ENCODE results near the gene METTL17.
"Not testable (repeated sequence)": the region's sequence is repeated elsewhere in the genome, so short reads cannot be mapped to it uniquely, and the experiment has no call there.

METTL17 gene
- 46.9 to 108 (median 85.6) reads per million in 9 experiments for total RNA-seq

GRCh38 chr14:20989787-20990600 lies at the start of gene METTL17:
METTL17 (plus strand) TSS chr14:20989980; CDS start chr14:20990003, 23 bp downstream.
- peak; percentile 92 for ATAC-seq (replicated peaks)
- H3K36me3 Mint-ChIP-seq (ENCODE audit: insufficient read depth): peaks cover 45% of the 10 kb centered on the region
- peaks cover 17 to 22% of the 10 kb centered on the region in 2 donors for H3K4me1 Mint-ChIP-seq (ENCODE audit: low read depth in 2 of 2)
- H3K4me3 Mint-ChIP-seq: peak within 1 kb of the TSS; percentile 94 to 96
- peak; percentile 73 to 76 (median 75) for DNase-seq
- peaks cover 2 to 4% of the 10 kb centered on the region in 2 donors for H3K27me3 Mint-ChIP-seq
- peak within 1 kb of the TSS; percentile 96 for H3K27ac Mint-ChIP-seq
- no peaks in the 10 kb centered on the region for H3K9me3 Mint-ChIP-seq

- DNase-seq; H3K9me3 Mint-ChIP-seq; H3K4me3 Mint-ChIP-seq; ATAC-seq (replicated peaks); H3K36me3 Mint-ChIP-seq (ENCODE audit: insufficient read depth); H3K4me1 Mint-ChIP-seq (ENCODE audit: low read depth in 2 of 2): not testable (repeated sequence)
- Mint-ChIP-seq H3K27me3 (peaks cover 36 to 46% of the 10 kb centered on the region in 2 donors), H3K27ac (peak overlapping the region in 1 of 2 donors; percentile 1)
These were observed 44.6 kb upstream of the METTL17 start for GRCh38 chr14:20945146-20945545.

- peaks cover 36 to 43% of the 10 kb centered on the region in 2 donors for H3K27me3 Mint-ChIP-seq
- not testable (repeated sequence) for DNase-seq; H3K36me3 Mint-ChIP-seq (ENCODE audit: insufficient read depth); H3K9me3 Mint-ChIP-seq; H3K27ac Mint-ChIP-seq; H3K4me1 Mint-ChIP-seq (ENCODE audit: low read depth in 2 of 2); H3K4me3 Mint-ChIP-seq
- peak; percentile 61 for ATAC-seq (replicated peaks)
These were observed 43.1 kb upstream of the METTL17 start for GRCh38 chr14:20946707-20947106.

GRCh38 chr14:20954736-20955537 lies 34.8 kb upstream of the METTL17 start, which contains the start of gene RNASE2:
RNASE2 (plus strand) TSS chr14:20955487; CDS start chr14:20955772, 285 bp downstream.
- DNase-seq; ATAC-seq (replicated peaks); H3K4me3 Mint-ChIP-seq; H3K4me1 Mint-ChIP-seq (ENCODE audit: low read depth in 2 of 2); H3K36me3 Mint-ChIP-seq (ENCODE audit: insufficient read depth); H3K27ac Mint-ChIP-seq; H3K9me3 Mint-ChIP-seq: not testable (repeated sequence)
- peaks cover 51 to 52% of the 10 kb centered on the region in 2 donors for H3K27me3 Mint-ChIP-seq

GRCh38 chr14:20955538-20955873 lies 34.3 kb upstream of the METTL17 start:
- not testable (repeated sequence) for H3K9me3 Mint-ChIP-seq; DNase-seq; H3K27ac Mint-ChIP-seq; H3K4me1 Mint-ChIP-seq (ENCODE audit: low read depth in 2 of 2); H3K4me3 Mint-ChIP-seq; ATAC-seq (replicated peaks); H3K36me3 Mint-ChIP-seq (ENCODE audit: insufficient read depth)
- H3K27me3 Mint-ChIP-seq: peaks cover 46% of the 10 kb centered on the region in 2 donors

- DNase-seq: no peak
- ATAC-seq (replicated peaks): no peak
- H3K9me3 Mint-ChIP-seq: no peaks in the 10 kb centered on the region
- peaks cover 43 to 46% of the 10 kb centered on the region in 2 donors for H3K27me3 Mint-ChIP-seq
- no peak overlapping the region for H3K27ac Mint-ChIP-seq
- H3K36me3 Mint-ChIP-seq (ENCODE audit: insufficient read depth): peaks cover 2% of the 10 kb centered on the region
- peaks cover 9 to 12% of the 10 kb centered on the region in 2 donors for H3K4me1 Mint-ChIP-seq (ENCODE audit: low read depth in 2 of 2)
- H3K4me3 Mint-ChIP-seq: no peak overlapping the region
These were observed 33.3 kb upstream of the METTL17 start for GRCh38 chr14:20956376-20956976.

- not testable (repeated sequence) for ATAC-seq (replicated peaks); H3K36me3 Mint-ChIP-seq (ENCODE audit: insufficient read depth); H3K27ac Mint-ChIP-seq; H3K4me3 Mint-ChIP-seq; H3K9me3 Mint-ChIP-seq; DNase-seq
- H3K27me3 Mint-ChIP-seq: peaks cover 50 to 56% of the 10 kb centered on the region in 2 donors
- peaks cover 10 to 16% of the 10 kb centered on the region in 2 donors for H3K4me1 Mint-ChIP-seq (ENCODE audit: low read depth in 2 of 2)
These were observed 30.8 kb upstream of the METTL17 start for GRCh38 chr14:20958946-20959345.

GRCh38 chr14:20969336-20969735 lies 20.4 kb upstream of the METTL17 start:
- H3K4me3 Mint-ChIP-seq: no peak overlapping the region
- peaks cover 32 to 83% of the 10 kb centered on the region in 2 donors for H3K27me3 Mint-ChIP-seq
- DNase-seq: no peak
- ATAC-seq (replicated peaks): no peak
- peaks cover 12% of the 10 kb centered on the region in 2 donors for H3K4me1 Mint-ChIP-seq (ENCODE audit: low read depth in 2 of 2)
- H3K36me3 Mint-ChIP-seq (ENCODE audit: insufficient read depth): peaks cover 9% of the 10 kb centered on the region
- no peaks in the 10 kb centered on the region for H3K9me3 Mint-ChIP-seq
- H3K27ac Mint-ChIP-seq: no peak overlapping the region

- peaks cover 9% of the 10 kb centered on the region for H3K36me3 Mint-ChIP-seq (ENCODE audit: insufficient read depth)
- H3K27me3 Mint-ChIP-seq: peaks cover 26 to 71% of the 10 kb centered on the region in 2 donors
- H3K27ac Mint-ChIP-seq: peak overlapping the region in 1 of 2 donors; percentile 79
- no peak for DNase-seq
- no peaks in the 10 kb centered on the region for H3K9me3 Mint-ChIP-seq
- peak overlapping the region; percentile 90 for H3K4me3 Mint-ChIP-seq
- peaks cover 12% of the 10 kb centered on the region in 2 donors for H3K4me1 Mint-ChIP-seq (ENCODE audit: low read depth in 2 of 2)
- peak; percentile 1 for ATAC-seq (replicated peaks)
These were observed 19.2 kb upstream of the METTL17 start for GRCh38 chr14:20970647-20970982.

GRCh38 chr14:20970983-20971704 lies 18.6 kb upstream of the METTL17 start:
- ATAC-seq (replicated peaks) (peak; percentile 89), DNase-seq (peak; percentile 74 to 78 (median 78))
- H3K27me3 Mint-ChIP-seq: peaks cover 26 to 65% of the 10 kb centered on the region in 2 donors
- H3K4me3 Mint-ChIP-seq: peak overlapping the region; percentile 90
- peaks cover 12% of the 10 kb centered on the region in 2 donors for H3K4me1 Mint-ChIP-seq (ENCODE audit: low read depth in 2 of 2)
- H3K9me3 Mint-ChIP-seq: no peaks in the 10 kb centered on the region
- peaks cover 9% of the 10 kb centered on the region for H3K36me3 Mint-ChIP-seq (ENCODE audit: insufficient read depth)
- peak overlapping the region; percentile 41 to 79 for H3K27ac Mint-ChIP-seq

GRCh38 chr14:20971705-20972021 lies 18.1 kb upstream of the METTL17 start:
- peaks cover 26 to 60% of the 10 kb centered on the region in 2 donors for H3K27me3 Mint-ChIP-seq
- H3K36me3 Mint-ChIP-seq (ENCODE audit: insufficient read depth): peaks cover 9% of the 10 kb centered on the region
- DNase-seq (no peak), ATAC-seq (replicated peaks) (peak; percentile 27)
- no peaks in the 10 kb centered on the region for H3K9me3 Mint-ChIP-seq
- peak overlapping the region; percentile 90 for H3K4me3 Mint-ChIP-seq
- peaks cover 12% of the 10 kb centered on the region in 2 donors for H3K4me1 Mint-ChIP-seq (ENCODE audit: low read depth in 2 of 2)
- H3K27ac Mint-ChIP-seq: peak overlapping the region; percentile 41 to 79

GRCh38 chr14:20973501-20973900 lies 16.3 kb upstream of the METTL17 start:
- no peaks in the 10 kb centered on the region for H3K9me3 Mint-ChIP-seq
- no peak overlapping the region for H3K27ac Mint-ChIP-seq
- H3K4me3 Mint-ChIP-seq: no peak overlapping the region
- H3K27me3 Mint-ChIP-seq: peaks cover 10 to 43% of the 10 kb centered on the region in 2 donors
- ATAC-seq (replicated peaks) (no peak), DNase-seq (no peak)
- peaks cover 12% of the 10 kb centered on the region in 2 donors for H3K4me1 Mint-ChIP-seq (ENCODE audit: low read depth in 2 of 2)
- H3K36me3 Mint-ChIP-seq (ENCODE audit: insufficient read depth): peaks cover 6% of the 10 kb centered on the region

GRCh38 chr14:20976291-20976690 lies 13.5 kb upstream of the METTL17 start:
- no peak overlapping the region for H3K27ac Mint-ChIP-seq
- DNase-seq (no peak), ATAC-seq (replicated peaks) (no peak)
- H3K36me3 Mint-ChIP-seq (ENCODE audit: insufficient read depth): peaks cover 1% of the 10 kb centered on the region
- H3K4me1 Mint-ChIP-seq (ENCODE audit: low read depth in 2 of 2): peaks cover 5 to 6% of the 10 kb centered on the region in 2 donors
- H3K4me3 Mint-ChIP-seq: no peak overlapping the region
- H3K27me3 Mint-ChIP-seq: peaks cover 25 to 51% of the 10 kb centered on the region in 2 donors
- H3K9me3 Mint-ChIP-seq: no peaks in the 10 kb centered on the region

All from effector memory CD8-positive, alpha-beta T cell (primary cell).